Activated CD4-positive, alpha-beta T cell treated with anti-CD3 and anti-CD28 coated beads for 48 hours (primary cell): ENCODE data around the gene MCCC1.
"Not testable (repeated sequence)": the region's sequence is repeated elsewhere in the genome, so short reads cannot be mapped to it uniquely, and the experiment has no call there.

Experiments used
- DNase-seq: peaks from one replicate; pipeline ENCODE4 v3.0.0-alpha.2; 2020

Gene MCCC1

GRCh38 chr3:183099026-183099837 is at the start of gene MCCC1:
Gene MCCC1 (minus strand): TSS chr3:183099496. CDS start chr3:183099440, 56 bp downstream.
- peak; percentile 99 for DNase-seq

DNA sequence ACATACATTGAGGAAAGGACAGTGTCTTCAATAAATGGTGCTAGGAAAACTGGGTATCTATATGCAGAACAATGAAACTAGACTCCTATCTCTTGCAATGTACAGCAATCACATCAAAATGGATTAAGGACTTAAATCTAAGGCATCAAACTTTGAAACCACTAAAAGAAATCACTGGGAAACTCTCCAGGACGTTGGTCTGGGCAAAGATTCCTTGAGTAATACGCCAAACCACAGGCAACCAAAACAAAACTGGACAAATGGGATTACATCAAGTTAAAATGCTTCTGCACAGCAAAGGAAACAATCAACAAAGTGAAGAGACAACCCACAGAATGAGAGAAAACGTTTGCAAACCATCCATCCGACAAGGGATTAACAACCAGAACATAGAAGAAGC is 48.8 kb upstream of the MCCC1 start:
- no peak for DNase-seq

DNA sequence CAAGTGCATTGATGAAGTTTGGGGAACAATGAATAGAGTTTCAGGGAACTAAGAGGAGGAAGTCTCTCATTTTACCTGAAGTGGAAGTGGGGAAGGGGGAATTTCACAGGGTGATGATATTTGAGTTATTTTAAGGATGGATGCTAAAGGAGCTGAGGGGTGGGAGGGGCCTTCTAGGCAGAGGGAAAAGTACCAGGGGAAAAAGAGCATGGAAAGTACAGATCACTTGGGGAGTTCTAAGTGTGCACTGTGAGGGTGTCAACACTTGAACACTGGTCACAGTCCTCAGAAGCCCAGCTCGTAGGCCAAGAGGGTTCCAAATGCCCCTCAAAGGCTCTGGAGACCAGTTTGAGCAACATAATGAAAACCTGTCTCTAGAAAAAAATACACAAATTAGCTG is 45.1 kb upstream of the MCCC1 start:
- no peak for DNase-seq

GRCh38 chr3:183142199-183142598 is 42.9 kb upstream of the MCCC1 start:
- DNase-seq = no peak

GRCh38 chr3:183134844-183135243 is 35.5 kb upstream of the MCCC1 start:
- no peak for DNase-seq

DNA sequence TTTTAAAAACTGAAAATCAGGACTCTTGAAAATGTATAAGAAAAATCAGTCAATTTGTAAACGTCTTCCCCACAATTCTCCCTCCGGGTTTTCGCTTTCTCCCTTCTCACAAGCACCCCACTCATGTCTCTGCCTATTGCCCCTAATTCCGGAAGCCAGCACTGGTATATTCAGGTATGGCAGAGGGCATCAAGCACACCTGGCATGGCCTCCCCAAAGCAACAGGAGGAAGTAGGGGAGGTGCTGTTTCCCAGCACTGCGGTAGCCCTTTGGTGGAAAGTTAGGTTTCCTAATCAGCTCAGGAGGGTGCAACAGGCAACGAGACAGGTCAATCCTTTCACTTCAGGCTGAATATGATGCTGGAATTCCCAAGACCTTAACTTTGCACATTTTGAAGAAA is 33.1 kb upstream of the MCCC1 start:
- DNase-seq = no peak

GRCh38 chr3:183131735-183132134 is 32.4 kb upstream of the MCCC1 start:
- DNase-seq = no peak

- no peak for DNase-seq
Observed at GRCh38 chr3:183131186-183131725, 32.0 kb upstream of the MCCC1 start.

DNA sequence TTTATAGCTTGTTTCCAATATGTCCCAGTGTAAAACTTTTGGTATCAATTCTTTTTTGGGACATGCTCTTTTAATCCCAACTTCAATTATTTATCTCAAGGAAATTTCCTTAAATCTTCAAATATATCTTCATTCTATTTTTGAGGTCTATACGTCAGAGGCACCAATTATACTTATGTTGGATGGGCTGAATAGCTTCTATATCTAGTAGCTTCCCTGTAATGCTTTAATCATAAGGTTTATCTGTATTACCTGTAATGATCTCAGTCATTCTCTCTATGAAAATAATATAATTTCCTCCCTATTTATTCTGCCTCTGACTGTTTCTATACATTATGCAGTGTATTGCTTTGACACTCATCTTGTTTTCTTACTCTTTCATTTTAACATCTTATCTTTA is 29.9 kb upstream of the MCCC1 start:
- no peak for DNase-seq

- no peak for DNase-seq
Observed at GRCh38 chr3:183128709-183129108, 29.4 kb upstream of the MCCC1 start.

DNA sequence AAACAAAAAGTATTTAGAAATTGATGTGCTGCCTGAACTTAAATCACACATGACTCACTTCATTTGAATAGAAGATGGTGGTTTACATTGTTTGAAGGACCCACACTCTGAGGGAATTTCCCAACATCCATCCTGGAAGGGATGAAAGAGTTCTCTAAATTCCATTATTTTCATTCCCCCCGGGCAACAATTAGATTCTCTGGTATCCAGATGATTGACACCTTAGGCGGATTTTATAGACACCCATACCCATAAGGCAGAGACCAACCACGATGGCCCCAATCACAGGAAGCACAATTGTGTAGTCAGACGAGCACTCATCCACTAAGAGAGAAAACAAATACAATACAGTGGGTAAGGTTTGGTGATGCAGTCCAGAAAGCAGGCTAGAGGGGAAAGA is 24.6 kb upstream of the MCCC1 start:
- no peak for DNase-seq

GRCh38 chr3:183122257-183122932 is 23.1 kb upstream of the MCCC1 start:
- DNase-seq = no peak

GRCh38 chr3:183120538-183121215 is 21.4 kb upstream of the MCCC1 start:
- no peak for DNase-seq

DNA sequence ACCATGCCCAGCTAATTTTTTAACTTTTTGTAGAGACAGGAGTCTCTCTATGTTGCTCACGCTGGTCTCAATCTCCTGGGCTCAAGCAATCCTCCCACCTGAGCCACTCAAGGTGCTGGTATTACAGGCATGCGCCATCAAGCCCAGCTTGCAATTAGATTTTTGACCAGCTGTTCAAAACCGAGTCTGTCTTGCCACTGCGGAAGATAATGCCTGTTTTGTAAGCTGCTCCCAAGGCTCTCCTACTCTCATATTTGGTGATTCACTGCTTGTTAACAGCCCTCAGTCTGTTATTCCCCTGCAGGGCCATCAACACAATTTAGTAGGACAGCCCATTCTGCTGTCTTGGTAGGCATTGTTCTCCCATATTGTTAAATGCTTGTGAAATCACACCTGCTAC is 17.8 kb upstream of the MCCC1 start:
- DNase-seq = no peak

DNA sequence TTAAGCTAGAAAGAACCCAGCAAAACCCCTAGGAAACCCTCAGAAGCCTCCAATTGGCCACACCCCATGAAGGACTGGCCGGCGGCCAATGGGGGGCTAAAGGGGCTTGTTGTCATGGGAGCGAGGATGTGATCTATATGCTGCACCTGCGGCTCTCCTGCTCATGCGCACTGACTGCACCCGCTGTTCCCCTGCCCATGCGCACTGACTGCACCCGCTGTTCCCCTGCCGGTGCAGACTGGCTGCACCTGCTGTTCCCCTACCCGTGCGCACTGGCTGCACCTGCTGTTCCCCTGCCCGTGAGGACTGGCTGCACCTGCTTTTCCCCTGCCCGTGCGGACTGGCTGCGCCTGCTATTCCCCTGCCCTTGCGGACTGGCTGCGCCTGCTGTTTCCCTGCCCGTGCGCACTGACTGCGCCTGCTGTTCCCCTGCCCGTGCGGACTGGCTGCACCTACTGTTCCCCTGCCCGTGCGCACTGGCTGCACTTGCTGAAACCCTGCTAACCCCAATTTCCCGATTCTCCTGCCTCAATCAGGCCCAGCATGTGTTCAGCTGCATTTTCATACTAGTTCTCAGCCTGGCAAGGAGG is 16.8 kb upstream of the MCCC1 start:
- DNase-seq = peak; percentile 74

- DNase-seq = no peak
Observed at GRCh38 chr3:183114384-183115178, 15.3 kb upstream of the MCCC1 start.

DNA sequence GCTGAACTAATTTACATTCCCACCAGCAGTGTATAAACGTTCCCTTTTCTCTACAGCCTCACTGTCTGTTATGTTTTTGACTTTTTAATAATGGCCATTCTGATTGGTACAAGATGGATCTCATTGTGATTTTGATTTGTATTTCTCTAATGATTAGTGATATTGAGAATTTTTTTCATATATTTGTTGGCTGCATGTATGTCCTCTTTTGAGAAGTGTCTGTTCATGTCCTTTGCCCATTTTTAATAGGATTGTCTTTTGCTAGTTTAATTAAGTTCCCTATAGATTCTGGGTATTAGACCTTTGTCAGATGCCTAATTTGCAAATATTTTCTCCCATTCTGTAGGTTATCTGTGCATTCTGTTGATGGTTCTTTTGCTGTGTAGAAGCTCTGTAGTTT is 10.6 kb upstream of the MCCC1 start:
- DNase-seq = not testable (repeated sequence)

GRCh38 chr3:183108470-183108869 is 9.2 kb upstream of the MCCC1 start:
- no peak for DNase-seq

GRCh38 chr3:183108001-183108449 is 8.7 kb upstream of the MCCC1 start:
- DNase-seq = no peak

GRCh38 chr3:183107372-183107771 is 8.1 kb upstream of the MCCC1 start:
- not testable (repeated sequence) for DNase-seq

GRCh38 chr3:183106635-183107034 is 7.3 kb upstream of the MCCC1 start:
- DNase-seq = no peak

DNA sequence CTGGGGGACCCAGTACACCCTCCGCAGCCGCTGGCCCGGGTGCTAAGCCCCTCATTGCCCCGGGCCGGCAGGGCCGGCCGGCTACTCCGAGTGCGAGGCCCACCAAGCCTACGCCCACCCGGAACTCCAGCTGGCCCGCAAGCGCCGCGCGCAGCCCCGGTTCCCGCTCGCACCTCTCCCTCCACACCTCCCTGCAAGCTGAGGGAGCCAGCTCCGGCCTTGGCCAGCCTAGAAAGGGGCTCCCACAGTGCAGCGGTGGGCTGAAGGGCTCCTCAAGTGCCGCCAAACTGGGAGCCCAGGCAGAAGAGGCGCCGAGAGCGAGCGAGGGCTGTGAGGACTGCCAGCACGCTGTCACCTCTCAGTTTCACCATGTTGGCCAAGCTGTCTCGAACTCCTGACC is 4.7 kb upstream of the MCCC1 start:
- DNase-seq = not testable (repeated sequence)
